HG03460 (cell line): ENCODE results near the gene TBX22.
"Not testable (repeated sequence)": the region's sequence is repeated elsewhere in the genome, so short reads cannot be mapped to it uniquely, and the experiment has no call there.

Experiments used
- ATAC-seq: cut with Tn5 transposase; IDR thresholded peaks from one replicate; pipeline ENCODE4 v1.9.1; 2021; ENCODE audit not compliant: unreplicated experiment

Gene TBX22

DNA sequence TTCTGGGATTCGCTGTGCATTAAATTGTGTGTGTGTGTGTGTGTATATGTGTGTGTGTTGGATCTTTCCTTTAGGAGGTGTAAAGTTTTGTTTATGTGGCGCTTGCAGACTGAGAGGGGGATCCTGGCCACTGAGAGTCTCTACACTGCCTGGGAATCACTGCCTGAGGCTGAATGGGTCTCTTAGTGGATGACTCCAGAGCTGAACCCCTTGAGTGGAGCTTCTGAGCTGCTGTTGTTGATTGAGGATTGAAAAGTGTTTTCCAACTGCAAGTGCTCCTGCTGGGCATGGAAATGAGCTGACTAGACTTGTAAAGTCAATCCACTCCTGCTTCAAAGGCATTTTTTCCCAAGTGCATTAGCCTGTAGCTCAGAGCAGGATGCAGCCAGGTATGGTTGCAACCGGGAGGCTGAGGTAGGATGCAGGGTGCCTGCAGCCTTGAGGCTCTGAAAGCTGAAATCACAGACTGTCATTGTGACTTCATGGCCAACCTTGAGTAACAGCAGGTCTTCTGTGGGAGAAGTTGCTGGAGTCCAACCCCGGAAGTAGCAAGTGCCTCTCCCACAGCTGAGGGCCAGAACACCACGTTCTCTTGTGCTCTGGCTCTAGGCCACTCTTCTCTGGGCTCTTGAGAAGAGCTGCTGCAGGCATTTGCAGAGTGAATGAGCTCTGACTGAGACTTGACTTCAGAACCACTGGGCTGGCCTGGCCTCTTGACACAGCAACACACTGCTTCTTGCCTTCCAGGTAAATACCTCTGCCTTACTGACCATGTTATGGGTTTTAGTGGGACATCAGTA is at the start of gene TBX22:
TBX22 (plus strand) TSS at position 613 of the 800 bp plus-strand sequence. CDS start 7,517 bp downstream, outside the sequence.
- no peak for ATAC-seq

DNA sequence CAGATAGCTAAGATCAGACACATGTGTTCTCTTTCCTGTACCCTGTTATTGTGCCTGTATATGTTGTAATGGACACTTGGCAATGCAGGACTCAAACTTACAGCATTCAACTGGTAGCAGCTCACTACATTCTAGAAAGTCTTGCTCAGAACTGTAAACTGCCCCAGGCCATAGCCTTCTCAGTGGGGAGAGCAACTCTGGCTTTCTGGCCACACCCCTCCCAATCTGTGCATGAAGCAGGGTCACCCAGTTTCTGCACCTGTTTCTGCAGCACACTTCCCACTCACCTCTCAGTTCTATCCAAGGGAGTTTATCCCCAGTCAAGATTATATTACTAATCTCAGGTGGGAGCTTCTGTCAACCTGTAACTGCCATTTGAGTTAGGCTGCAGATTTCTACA is 38.9 kb upstream of the TBX22 start:
- ATAC-seq: no peak

DNA sequence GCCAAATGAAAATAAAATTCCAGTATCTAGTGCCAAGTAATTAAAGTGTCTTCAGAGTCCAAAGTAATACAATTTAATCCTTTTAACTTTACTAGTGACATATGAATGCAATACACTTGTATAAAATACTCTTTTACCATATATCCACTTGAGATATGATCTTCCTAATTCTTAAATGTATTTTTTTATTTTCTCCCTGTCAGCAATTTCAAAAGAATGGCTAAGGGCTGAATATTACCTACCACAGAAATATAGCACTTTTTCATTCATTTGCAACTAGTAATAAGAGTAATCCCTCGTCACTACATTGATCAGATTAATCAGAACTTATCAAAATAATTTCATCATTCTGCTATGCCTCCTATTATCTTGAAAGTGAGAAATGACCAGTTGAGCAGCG is 10.1 kb upstream of the TBX22 start:
- no peak for ATAC-seq

DNA sequence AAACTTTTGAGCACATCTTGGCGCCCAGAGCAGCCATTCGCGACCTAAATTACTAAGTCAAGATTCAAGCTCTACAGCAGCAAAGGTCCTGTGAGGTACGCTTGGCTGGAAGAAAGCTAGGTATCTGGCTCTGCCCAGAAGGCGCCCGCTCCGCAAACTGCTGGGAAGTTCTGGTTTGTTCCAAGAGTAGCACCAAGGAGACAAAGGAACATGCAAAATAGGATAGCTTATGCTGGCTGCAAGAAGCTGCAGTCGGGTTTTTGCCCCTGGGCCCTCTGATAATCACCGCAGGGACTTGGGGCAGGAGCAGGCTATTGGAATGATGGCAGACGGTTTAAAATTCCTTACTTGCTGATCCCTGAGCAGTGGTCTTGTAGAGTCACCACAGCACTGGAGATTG is 3.0 kb upstream of the TBX22 start:
- no peak for ATAC-seq

DNA sequence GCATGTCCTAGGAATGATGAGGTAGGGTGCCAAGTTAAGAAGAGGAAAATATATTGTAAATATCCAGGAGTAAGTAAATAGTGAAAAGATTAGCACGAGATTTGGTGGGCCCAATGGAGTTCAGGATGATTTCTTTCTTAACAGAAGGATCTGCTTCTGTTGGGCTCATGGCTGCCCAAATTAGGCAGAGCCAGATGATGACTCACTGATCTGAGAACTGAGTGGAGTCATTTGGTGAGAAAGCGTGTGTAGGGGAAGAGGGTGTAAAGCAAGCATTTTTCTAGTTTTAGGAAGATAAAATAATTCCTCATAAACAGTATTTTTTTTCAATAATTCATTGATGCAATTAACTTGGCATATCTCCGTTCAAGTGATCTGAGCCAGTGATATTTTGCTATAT is 1.6 kb downstream of the TBX22 start:
- no peak for ATAC-seq

- no peak for ATAC-seq
Observed at GRCh38 chrX:80021621-80022020, 7.1 kb downstream of the TBX22 start.

DNA sequence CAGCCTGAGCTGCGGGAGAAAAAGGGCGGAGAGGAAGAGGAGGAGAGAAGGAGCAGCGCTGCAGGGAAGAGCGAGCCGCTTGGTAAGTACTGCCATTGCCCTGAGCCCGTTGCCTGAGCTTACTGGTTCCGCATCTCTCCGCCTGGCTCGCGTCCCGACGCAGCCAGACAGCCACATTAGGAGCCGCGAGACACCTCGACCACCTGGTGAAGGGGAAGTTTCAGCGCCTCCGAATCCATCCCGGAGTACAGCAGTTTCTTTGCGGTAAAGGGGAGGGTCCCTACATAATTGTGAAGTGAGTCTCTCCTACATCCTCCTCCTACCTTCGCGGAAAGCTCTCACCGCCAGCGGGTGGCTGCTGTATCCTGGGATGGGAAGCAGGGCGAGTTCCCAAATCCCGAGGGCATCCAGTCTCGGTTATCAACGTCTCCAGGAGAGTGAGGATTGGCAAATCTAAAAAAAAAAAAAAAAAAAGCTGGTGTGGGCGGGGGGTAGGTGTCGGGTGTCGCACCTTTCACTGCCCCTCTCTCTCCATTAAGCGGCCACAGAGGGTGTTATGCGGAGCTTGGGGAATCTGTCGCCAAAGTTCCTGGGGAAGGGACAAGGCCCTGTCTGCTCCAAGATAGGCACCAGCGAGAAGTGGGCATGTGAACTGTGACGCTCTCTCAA is 7.9 kb downstream of the TBX22 start:
- ATAC-seq: no peak

DNA sequence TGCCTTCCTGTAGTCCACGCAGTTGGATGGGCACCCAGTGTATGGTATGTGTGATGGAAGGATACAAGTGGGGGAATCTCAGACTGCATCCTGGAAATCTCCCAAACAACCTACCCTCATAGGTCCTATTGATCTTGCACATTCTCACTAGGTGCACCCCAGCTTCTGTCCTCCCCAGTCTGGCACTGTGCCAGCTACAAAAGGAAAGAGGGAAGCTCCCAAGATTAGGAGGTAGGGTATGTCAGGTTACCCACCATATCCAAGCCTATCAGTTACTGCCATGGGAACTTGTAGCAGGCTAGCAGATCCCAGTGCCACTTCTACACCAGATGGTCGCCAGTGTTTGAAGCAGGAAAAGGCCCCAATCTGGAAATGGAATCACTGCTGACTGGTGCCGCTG is 11.6 kb downstream of the TBX22 start:
- ATAC-seq: no peak

GRCh38 chrX:80066156-80066555 is 51.6 kb downstream of the TBX22 start:
- ATAC-seq: not testable (repeated sequence)

GRCh38 chrX:80075625-80076024 is 61.1 kb downstream of the TBX22 start:
- not testable (repeated sequence) for ATAC-seq
